ENCODE results near the gene SCN2B. TPM values are rescaled to one million over a fixed set of nuclear protein-coding genes. Genes with fewer than 3 reads are reported as not detected.

Gene SCN2B
- total RNA-seq, 1 experiment from 2014 or later, result not detected

DNA sequence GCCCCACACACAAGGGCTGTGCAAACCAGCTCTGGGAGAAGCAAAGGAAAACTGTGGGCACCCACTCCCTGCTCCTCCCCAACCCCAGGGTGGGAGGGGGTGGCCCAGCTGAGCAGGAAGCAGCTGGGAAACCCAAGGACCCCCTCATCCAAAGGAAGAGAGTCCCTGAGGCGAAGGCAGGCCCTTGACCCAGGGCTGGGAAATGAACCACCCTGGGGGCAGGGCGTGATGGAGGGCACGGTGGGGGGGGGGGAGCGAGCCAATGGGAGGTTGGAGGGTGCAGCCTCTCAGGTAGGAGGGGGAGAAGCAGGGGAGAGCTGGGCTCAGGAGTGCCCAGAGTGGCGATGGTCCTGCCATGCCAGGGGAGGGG, 40.7 kb downstream of the SCN2B start:
- DNase-seq (ENCODE audit: low read depth), result no peak

DNA sequence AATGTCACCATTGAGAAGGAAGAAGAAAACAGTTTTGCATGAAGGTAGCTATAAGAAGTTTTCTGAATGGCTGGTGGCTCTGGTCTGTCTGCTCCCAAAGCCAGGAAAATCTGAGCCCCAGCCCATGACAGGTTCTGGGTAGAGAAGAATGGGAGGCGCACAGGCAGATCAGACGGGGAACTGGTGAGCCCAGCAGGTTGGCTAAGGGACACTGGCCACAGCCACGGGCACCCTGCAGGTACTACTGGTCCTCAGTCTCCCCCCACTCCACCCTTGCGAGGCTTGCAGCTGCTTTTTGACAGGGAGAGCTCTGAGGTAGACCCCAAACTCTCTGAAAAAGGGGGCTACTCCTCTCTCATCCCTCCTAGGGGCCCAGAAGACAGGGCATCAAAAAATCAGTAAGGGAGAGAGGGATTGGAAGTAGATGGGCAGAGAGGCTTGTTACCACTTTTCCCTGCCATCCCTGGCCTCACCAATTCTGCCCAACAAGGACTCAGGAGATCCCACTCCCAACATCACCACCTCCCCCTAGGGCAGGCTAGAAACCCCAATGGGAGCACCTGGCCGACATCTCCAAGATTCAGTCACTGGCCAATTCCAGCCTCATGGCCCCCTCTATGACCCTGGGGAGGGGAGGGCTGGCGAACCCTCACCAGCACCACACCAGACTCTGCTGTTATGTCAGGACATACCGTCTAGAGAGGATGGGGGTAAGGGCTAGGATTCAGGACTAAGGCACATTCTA, 41.2 kb downstream of the SCN2B start:
- DNase-seq (ENCODE audit: low read depth), result no peak

DNA sequence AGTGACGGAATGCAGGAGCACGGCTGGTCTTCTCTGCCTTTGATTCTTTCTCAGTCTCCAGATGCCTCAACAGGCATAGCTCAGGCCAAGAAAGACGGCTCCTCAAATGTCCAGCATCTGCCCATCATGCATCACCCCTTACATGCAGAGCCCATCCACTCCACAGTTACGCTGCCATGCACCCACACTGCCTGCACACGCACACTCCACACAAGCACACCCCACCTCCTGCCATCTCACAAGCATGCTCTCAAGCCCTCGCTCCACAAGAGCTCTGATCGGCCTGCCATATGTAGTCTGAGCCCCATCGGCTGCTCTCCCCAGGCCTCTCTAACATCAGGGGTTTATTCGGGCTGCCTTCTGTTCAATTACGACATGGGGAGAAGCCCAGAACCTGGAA, 42.6 kb downstream of the SCN2B start:
- no peak for DNase-seq (ENCODE audit: low read depth)

DNA sequence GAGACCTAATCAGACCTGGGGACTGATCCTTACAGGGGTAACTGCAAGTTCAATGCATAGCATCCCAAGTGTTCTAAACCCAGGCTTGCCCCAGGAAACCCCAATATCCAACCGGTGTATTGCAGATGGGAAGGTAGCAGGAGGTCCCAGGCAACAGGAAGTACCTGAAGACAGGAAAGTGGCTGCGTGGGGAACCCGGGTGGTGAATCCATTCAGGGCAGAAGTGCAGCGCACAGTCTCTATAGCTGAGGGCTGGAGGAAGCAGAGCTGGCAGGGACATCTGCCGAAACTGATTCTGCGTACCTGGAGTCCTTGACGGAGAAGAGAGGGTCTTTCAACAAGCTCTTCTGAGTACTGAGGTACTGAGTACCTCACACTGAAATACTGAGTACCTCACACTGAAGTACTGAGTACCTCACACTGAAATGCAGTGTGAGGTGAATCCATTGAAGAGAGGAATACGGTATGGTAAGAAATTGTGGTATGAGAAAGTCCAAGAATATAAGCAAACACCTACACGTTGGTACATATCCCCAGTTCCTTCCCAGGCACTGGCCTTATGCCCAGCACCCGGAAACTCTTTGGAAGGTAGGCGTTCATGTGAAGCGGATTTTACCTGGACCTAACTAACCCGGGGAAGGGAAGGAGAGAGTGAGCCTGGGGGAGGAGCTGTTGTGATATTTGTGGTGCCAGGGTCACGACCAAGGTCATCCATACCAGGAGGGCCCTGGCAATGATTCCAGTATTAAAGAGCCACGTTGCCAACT, 43.9 kb downstream of the SCN2B start:
- no peak for DNase-seq (ENCODE audit: low read depth)

DNA sequence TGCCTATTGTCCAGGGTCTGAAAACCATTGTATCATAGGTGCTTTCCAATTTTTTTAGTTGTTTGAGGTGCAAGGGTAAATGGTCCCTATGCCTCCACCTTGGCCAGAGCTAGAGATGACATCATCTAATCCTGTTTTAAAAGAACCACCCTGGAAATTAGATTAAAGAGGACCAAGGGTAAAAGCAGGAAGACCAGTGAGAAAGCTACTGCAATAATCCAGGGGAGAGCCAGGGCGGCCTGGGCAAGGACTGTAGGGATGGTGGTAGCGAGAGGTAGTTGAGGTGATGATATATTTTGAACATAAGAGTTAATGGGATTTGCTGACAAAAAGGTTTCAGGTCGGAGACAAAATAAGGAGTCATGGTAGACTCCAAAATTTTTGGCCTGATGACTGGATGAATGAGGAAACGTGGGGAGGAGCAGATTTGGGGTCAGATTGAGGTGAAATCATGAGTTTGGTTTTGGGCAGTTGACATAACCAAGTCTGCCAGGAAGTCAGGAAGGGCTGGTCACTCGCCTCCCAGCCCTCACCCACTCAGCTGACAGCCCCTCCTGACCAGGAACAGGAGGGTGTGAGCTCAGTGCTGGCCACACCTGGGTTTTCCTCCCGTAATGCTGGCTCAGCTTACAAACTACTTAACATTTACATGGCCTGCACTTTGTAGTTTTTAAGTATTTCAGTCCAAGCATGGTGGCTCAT, 46.8 kb downstream of the SCN2B start:
- no peak for DNase-seq (ENCODE audit: low read depth)

DNA sequence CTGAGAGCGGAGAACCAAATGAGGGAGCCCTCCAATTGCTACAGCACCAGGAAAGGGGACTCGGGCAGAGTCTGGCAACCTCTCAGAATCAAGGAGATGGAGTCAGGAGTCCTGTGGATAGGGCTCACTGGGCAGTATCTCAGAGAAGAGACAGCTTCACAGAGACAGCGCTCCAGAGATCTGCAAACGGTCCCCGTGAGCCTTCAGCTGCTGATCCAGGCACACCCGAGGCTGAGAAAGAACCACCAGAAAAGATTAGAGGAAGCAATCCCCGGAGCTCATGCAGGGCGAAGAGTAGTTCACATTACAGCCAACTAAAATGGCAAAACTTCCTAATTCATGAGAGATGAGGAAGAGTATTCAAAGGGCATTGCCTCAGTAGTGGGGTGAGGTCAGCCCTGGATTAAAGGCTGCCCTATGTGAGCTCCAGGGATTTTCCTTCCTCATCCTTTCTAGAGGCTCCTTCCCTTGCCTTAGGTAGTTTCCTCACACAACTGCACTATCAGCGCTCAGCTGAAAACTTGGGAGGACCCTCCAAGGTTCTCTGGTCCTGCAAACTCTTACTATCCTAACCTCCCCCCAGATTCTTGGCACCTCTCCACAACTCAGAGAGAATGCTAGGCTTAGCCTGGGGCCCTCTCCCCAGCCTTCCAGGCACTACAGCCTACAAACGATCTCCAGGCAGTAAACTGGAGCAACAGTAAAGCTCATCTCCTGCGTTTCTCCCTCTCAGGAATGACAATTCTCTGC, 47.5 kb downstream of the SCN2B start:
- DNase-seq (ENCODE audit: low read depth), result no peak

DNA sequence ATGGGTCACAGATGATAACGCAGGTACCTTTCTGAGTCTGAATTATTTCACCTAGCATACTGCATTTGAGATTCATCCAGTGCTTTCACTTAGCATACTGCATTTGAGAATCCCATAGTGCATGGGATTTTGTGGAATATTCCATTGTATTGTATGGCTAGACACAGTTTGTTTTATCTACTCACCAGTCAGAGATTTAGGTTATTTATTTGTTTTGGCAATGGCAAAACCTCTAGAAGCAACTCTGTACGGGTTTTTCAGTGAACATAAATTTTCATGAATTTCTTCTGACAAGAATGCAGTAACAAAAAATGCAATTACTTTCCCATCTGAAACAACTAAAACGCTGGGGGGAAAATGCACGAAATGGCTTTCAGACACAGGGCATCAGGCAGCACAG, 48.1 kb downstream of the SCN2B start:
- DNase-seq (ENCODE audit: low read depth), result no peak

DNA sequence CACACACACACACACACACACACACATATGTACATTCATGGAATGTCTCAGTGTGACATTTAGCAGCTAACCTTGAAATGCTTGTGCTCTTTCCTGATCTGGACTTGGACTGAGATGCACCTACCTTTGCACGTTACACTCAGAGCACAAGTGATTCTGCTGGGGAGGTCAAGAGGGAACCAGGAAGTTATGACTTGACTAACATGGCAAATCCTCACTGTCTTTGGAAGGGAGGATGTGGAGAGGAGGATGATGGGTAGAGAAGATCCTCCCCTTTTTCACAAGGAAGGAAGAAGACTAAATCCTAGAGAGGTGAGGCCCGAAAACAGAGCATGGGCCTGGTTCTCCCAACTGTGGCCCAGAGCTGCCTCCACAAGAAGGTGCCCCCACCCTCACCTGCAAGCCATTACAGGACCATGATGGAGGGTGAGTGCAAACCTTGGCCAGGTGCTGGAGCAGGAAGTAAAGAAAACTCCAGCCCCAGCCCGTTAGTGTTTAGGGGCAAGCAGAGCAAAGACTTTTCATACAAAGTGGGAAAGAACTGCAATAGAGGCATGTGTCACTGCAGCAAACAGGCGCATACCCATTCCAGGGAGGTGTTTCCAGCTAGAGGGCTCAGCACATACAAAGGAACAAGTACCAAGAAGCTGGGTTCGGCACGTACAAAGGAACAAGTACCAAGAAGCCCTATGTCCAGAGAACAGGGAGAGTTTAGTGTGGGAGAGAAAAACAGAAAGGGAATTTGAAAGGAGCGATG, 50.2 kb downstream of the SCN2B start:
- DNase-seq (ENCODE audit: low read depth), result no peak

DNA sequence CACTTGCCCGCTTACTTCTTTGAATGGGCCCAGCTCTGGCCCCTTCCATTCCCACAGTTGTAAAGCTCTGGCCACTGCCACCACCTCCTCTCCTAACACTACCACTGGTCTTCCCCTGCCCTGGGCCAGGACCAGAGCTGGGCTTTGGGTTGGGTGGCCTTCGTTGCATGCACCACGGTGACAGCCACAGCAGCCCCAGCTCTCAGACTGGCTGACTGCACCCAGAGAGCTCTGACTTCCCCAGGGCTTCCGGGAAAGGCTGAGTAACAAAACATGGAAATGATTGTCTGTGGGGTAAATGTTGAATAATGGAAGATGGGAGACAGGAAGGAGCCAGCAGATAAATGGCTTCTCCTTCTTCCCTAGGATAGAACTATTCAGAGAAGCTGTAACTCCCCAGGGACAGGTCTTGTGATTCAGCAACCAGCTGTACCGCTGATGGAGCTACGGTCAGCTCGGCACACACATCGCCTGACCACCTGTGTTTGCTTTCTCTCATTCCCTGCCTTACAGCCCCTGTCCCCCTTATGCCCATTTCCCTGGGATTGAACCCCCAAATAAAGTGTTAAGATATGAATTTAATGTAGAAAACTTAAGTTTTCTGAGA, 51.4 kb downstream of the SCN2B start:
- DNase-seq (ENCODE audit: low read depth), result no peak

DNA sequence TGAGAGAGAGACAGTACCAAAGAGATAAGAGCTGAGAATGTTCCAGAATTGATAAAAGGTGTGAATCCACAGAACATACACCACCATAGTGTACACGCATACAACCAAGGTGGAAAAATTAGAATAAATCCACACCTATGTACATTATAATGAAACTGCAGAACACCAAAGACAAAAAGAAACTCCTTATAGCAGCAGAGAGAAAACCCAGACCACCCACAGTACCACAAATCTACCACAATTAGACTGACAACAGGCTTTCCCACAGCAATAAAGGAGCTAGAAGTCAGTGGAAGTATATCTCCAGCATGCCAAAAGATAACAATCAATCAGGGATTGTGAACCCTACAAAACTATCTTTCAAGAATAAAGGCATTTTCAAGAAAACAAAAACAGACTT, 55.6 kb downstream of the SCN2B start:
- no peak for DNase-seq (ENCODE audit: low read depth)

DNA sequence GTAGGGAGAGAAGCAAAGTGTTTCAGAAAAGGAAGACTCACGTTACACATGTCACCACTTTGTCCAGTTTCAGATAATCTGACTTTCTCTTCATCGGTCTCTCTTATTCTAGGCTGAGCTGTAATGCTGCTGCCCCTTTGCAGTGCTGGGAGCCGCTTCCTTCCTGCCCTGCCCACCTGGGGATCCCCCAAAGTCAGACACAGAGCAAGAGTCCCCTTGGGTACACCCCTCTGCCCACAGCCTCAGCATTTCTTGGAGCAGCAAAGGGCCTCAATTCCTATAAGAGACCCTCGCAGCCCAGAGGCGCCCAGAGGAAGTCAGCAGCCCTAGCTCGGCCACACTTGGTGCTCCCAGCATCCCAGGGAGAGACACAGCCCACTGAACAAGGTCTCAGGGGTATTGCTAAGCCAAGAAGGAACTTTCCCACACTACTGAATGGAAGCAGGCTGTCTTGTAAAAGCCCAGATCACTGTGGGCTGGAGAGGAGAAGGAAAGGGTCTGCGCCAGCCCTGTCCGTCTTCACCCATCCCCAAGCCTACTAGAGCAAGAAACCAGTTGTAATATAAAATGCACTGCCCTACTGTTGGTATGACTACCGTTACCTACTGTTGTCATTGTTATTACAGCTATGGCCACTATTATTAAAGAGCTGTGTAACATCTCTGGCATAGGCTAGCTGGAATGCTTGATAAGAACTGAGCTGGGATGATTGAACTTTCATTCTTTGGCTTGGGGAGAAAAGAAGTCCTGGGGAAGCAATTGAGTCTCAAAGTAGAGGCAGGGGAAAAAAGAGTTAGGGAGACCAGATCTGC, 58.4 kb downstream of the SCN2B start:
- no peak for DNase-seq (ENCODE audit: low read depth)

DNA sequence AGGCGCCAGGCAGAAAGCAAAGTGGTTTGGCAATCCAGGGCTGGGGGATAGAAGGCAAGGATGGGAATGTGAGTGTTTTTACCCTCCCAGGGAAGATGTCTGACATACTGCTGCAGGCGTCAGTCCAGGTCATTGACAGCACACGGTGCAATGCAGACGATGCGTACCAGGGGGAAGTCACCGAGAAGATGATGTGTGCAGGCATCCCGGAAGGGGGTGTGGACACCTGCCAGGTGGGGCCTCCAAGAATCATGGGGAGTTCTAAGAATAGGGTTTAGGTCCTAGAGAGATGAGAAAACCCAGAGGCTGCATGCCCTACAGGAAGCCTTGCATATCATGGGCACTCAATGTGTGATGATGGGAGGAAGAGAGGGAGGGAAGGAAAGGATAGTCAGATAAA, 61.4 kb downstream of the SCN2B start:
- DNase-seq (ENCODE audit: low read depth), result no peak

DNA sequence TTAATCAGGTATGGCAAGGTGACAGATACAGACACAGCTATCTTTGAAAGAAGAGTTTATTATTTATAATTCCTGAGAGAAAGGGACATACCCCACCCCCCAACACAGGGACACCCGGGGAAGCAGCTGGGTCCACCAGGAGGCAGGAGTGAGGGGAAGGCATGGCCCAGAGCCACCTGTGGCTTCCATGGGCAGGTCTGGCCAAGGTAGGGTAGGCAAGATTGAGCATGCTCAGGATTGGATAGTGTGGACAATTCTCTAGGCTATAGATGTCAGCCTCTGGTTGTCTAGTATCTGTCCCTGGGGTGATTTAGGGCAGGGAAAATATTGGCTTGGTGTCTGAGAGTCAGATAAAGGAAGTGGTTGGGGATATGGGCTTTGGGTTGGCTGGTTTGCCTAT, 62.2 kb downstream of the SCN2B start:
- DNase-seq (ENCODE audit: low read depth), result no peak

DNA sequence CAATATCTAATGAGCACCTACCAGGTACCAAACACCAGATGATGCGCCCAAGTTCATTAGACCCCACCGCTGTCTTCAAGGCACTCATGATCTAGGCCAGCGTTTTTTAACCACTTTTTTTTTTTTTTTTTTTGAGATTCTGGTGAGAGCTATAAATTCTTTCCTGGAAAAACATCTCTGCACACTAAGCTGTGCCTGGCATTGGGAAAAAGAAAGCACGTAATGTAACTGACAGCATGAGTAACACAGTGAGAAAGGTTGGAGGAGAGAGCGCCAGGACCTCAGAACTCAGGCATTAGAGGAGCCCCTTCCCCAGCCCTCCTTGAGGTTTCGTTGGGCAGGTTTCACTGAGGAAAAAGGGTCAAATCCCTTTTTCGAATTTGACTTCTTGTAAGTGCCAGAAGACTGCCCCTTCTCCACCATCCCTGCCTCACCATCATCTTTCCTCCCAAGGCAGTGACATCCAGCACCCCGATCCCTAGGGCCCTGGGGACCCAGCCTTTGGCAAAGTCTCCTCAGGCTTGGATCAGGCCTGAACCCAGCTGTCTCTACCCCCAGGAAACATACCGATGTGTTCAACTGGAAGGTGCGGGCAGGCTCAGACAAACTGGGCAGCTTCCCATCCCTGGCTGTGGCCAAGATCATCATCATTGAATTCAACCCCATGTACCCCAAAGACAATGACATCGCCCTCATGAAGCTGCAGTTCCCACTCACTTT, 63.6 kb downstream of the SCN2B start:
- DNase-seq (ENCODE audit: low read depth), result no peak

Other genes with a start within 250 kb of the SCN2B start
- not detected in 2 replicates for gene TMPRSS13, start 247.2 kb downstream of the SCN2B start, total RNA-seq (2014; rRNA removed; shearing (Covaris generic))
- 0.12 TPM in 1 of 2 replicates, not detected in the other for gene IL10RA, start 190.2 kb downstream of the SCN2B start, total RNA-seq (2014; rRNA removed; shearing (Covaris generic))
- gene TMPRSS4, start 99.6 kb downstream of the SCN2B start, total RNA-seq (2014; rRNA removed; shearing (Covaris generic)), result not detected in 2 replicates
- gene SMIM35, start 89.7 kb downstream of the SCN2B start, total RNA-seq (2014; rRNA removed; shearing (Covaris generic)), result not detected in 2 replicates
- gene SCN4B, start 23.8 kb downstream of the SCN2B start, total RNA-seq (2014; rRNA removed; shearing (Covaris generic)), result 0.10 TPM in 1 of 2 replicates, not detected in the other
- not detected in 2 replicates for gene JAML, start 48.4 kb upstream of the SCN2B start, total RNA-seq (2014; rRNA removed; shearing (Covaris generic))
- gene MPZL3, start 75.7 kb upstream of the SCN2B start, total RNA-seq (2014; rRNA removed; shearing (Covaris generic)), result 0.68 and 0.72 TPM in 2 replicates
- 0.72 TPM in 1 of 2 replicates, not detected in the other for gene MPZL2, start 87.7 kb upstream of the SCN2B start, total RNA-seq (2014; rRNA removed; shearing (Covaris generic))
- not detected in 2 replicates for gene CD3E, start 128.1 kb upstream of the SCN2B start, total RNA-seq (2014; rRNA removed; shearing (Covaris generic))
- gene CD3D, start 166.1 kb upstream of the SCN2B start, total RNA-seq (2014; rRNA removed; shearing (Covaris generic)), result not detected in 2 replicates
- gene CD3G, start 167.7 kb upstream of the SCN2B start, total RNA-seq (2014; rRNA removed; shearing (Covaris generic)), result not detected in 2 replicates
- gene UBE4A, start 183.0 kb upstream of the SCN2B start, total RNA-seq (2014; rRNA removed; shearing (Covaris generic)), result 48.6 and 60.2 TPM in 2 replicates
- gene ATP5MG, start 225.0 kb upstream of the SCN2B start, total RNA-seq (2014; rRNA removed; shearing (Covaris generic)), result 125 and 126 TPM in 2 replicates

Data from RPMI7951 (cell line).